DOHH2 (cell line): Measurements from ENCODE around the gene CDH1.

ENCODE experiments used
- CTCF ChIP-seq: fragments of 200-600 bp; sonication (generic); IDR thresholded peaks from one replicate; pipeline ENCODE4 v1.5.1; 2014; ENCODE audit warnings: antibody characterized with exemption, mild to moderate bottlenecking, low read depth, low read length; ENCODE audit not compliant: poor library complexity, severe bottlenecking
- EZH2phosphoT487 ChIP-seq: fragments of 200-600 bp; sonication (generic); IDR thresholded peaks from 2 replicates; pipeline ENCODE4 v1.6.1; 2017; ENCODE audit warnings: borderline replicate concordance, mild to moderate bottlenecking, antibody characterized with exemption, low read length, moderate library complexity, mixed read lengths

GRCh38 chr16:68884401-68884800, 147.3 kb downstream of the CDH1 start:
- no peak for TF ChIP-seq CTCF
- TF ChIP-seq EZH2phosphoT487 = no peak
